Kidney (tissue), 14 donors: Measurements from ENCODE around the gene FAM131C. TPM values are rescaled to one million over a fixed set of nuclear protein-coding genes. Genes with fewer than 3 reads are reported as not detected.

Experiments
- DNase-seq, 5 donors: peaks; one replicate each; pipeline ENCODE4 v3.0.0-alpha.2; 2013 to 2020
- FAIRE-seq: peaks from 2 replicates; lab custom pipeline; 2012; peaks lifted over from hg19 to GRCh38; lab: Jason Lieb, UNC
- H3K27ac ChIP-seq, 2 donors: one replicate each; pipeline ENCODE4 v1.7.0; 2013; ENCODE audit warnings: low read depth in 2 of 2, low read length in 2 of 2, inconsistent platforms in 1 of 2
- H3K27me3 ChIP-seq: one replicate; pipeline ENCODE4 v1.7.1; 2013; ENCODE audit warnings: low read length, inconsistent platforms; ENCODE audit not compliant: control insufficient read depth, insufficient read depth
- H3K36me3 ChIP-seq, 3 donors: one replicate each; pipeline versions ENCODE4 v1.7.0 to v1.7.1; 2013; ENCODE audit warnings: low read length in 3 of 3, control low read depth in 1 of 3, inconsistent platforms in 1 of 3; ENCODE audit not compliant: insufficient read depth in 3 of 3, control insufficient read depth in 2 of 3
- H3K4me1 ChIP-seq, 3 donors: one replicate each; pipeline versions ENCODE4 v1.7.0 to v1.7.1; 2013; ENCODE audit warnings: low read length in 3 of 3, inconsistent platforms in 1 of 3, low read depth in 1 of 3; ENCODE audit not compliant: control insufficient read depth in 2 of 3, insufficient read depth in 2 of 3
- H3K4me3 ChIP-seq, 3 donors: one replicate each; pipeline versions ENCODE4 v1.7.0 to v1.8.1; 2013; ENCODE audit warnings: low read length in 3 of 3, control low read depth in 1 of 3, inconsistent platforms in 1 of 3
- H3K9ac ChIP-seq, 3 donors: one replicate each; pipeline versions ENCODE4 v1.7.0 to v1.7.1; 2013; ENCODE audit warnings: low read length in 3 of 3, control low read depth in 1 of 3, inconsistent platforms in 1 of 3
- H3K9me3 ChIP-seq, 3 donors: one replicate each; pipeline versions ENCODE4 v1.7.0 to v1.7.1; 2013; ENCODE audit warnings: low read length in 3 of 3, control low read depth in 1 of 3, inconsistent platforms in 1 of 3; ENCODE audit not compliant: control insufficient read depth in 2 of 3, insufficient read depth in 1 of 3
- CTCF ChIP-seq: IDR thresholded peaks from 3 replicates; pipeline ENCODE4 v1.5.1; 2012; ENCODE audit warnings: mild to moderate bottlenecking, moderate library complexity, borderline replicate concordance; ENCODE audit not compliant: insufficient read depth; ENCODE audit errors: extremely low read depth
- intact Hi-C: fragments of 100-400 bp; cut with DNase I; formaldehyde crosslinking; loops from one replicate; pipeline ENCODE4 v1.11.1; 2022
- polyA plus RNA-seq: library from polyadenylated mRNA; stranded (reverse); fragments of 350-450 nt; fragmentation: Illumina TruSeq; extraction: RNeasy Lipid Tissue Mini Kit (QIAGEN cat#74804); gene quantifications from one replicate; pipeline ENCODE4 v1.2.3, GENCODE V29; 2014; ENCODE audit warnings: low read depth, low replicate concordance; ENCODE audit not compliant: insufficient read depth
- total RNA-seq: library from RNA; stranded (reverse); fragmentation: NEBNext Ultra II Directional; extraction: Animal tissue kit (Norgen Biotek cat#: 25700); gene quantifications from one replicate; pipeline ENCODE4 v1.2.1, GENCODE V29; 2021
- donor health status: control.
- donor health status: control.
- donor health status: control.
- donor health status: control.
- donor health status: control.
- donor health status: DM: yes; HTN: yes; CAD: no.
- donor health status: Normal renal cell carcinoma (clear cell type).

FAM131C gene
- total and polyA plus RNA-seq, 2 donors from 2014 or later, result 5.0 to 12.0 TPM

- Histone ChIP-seq H3K27ac (peak overlapping the region; percentile 92 to 95), H3K9me3 (no peaks in the 10 kb centered on the region), H3K36me3 (no peaks in the 10 kb centered on the region), H3K4me3 (no peak overlapping the region), H3K9ac (peak overlapping the region in 2 of 3 donors; percentile 49 to 82), H3K4me1 (peaks cover 0 to 47% (median 17%) of the 10 kb centered on the region in 3 donors), H3K27me3 (no peaks in the 10 kb centered on the region)
- no peak for TF ChIP-seq CTCF
- DNase-seq (no peak), FAIRE-seq (no peak)
- intact Hi-C loops, result no loop called here
Measured at GRCh38 chr1:16015491-16015890, 58.0 kb downstream of the FAM131C start.

GRCh38 chr1:16014509-16015482 is 58.7 kb downstream of the FAM131C start:
- Histone ChIP-seq H3K4me3 (no peak overlapping the region), H3K9ac (peak overlapping the region in 2 of 3 donors; percentile 43 to 82), H3K27ac (peak overlapping the region; percentile 92 to 95), H3K4me1 (peaks cover 0 to 47% (median 17%) of the 10 kb centered on the region in 3 donors), H3K27me3 (no peaks in the 10 kb centered on the region), H3K9me3 (no peaks in the 10 kb centered on the region), H3K36me3 (no peaks in the 10 kb centered on the region)
- TF ChIP-seq CTCF, result no peak
- DNase-seq (peak in 3 of 5 donors; percentile 64 to 74 (median 71)), FAIRE-seq (no peak)
- intact Hi-C loops, result no loop called here

- H3K4me1 ChIP-seq, result peaks cover 0 to 41% (median 17%) of the 10 kb centered on the region in 3 donors
- DNase-seq, result no peak
Measured at GRCh38 chr1:16013908-16014258, 59.6 kb downstream of the FAM131C start.

More at GRCh38 chr1:16013908-16014258, 59.6 kb downstream of the FAM131C start:
- Histone ChIP-seq H3K9ac (peak overlapping the region in 2 of 3 donors; percentile 2 to 82), H3K27ac (peak overlapping the region; percentile 92 to 95), H3K4me3 (peak overlapping the region in 1 of 3 donors; percentile 21), H3K27me3 (no peaks in the 10 kb centered on the region), H3K9me3 (no peaks in the 10 kb centered on the region), H3K36me3 (no peaks in the 10 kb centered on the region)
- TF ChIP-seq CTCF, result no peak
- intact Hi-C loops, result no loop called here
- no peak for FAIRE-seq
